Measurements from ENCODE around the gene CD79B. TPM values are rescaled to one million over a fixed set of nuclear protein-coding genes. Genes with fewer than 3 reads are reported as not detected.

The CD79B gene
- total and polyA plus RNA-seq, 7 experiments from 2014 or later = 11.8 to 44.9 (median 28.8) TPM

- no peaks in the 10 kb centered on the region for H3K9me3 ChIP-seq (ENCODE audit: control insufficient read depth in 2 of 3, low read length in 3 of 3)
- peak; percentile 10 for ATAC-seq
- DNase-seq = no peak
- no peaks in the 10 kb centered on the region for H3K9me3 Mint-ChIP-seq
- peaks cover 0 to 17% (median 5%) of the 10 kb centered on the region in 7 donors for H3K4me1 Mint-ChIP-seq
- no peaks in the 10 kb centered on the region for H3K4me1 ChIP-seq (ENCODE audit: control insufficient read depth in 2 of 2, insufficient read depth in 2 of 2, low read length in 2 of 2)
- ChIA-PET CTCF (no interaction called here), POLR2A (no interaction called here)
- no peak overlapping the region for H3K27ac ChIP-seq (ENCODE audit: low read depth, low read length)
- H3K4me3 Mint-ChIP-seq = peak overlapping the region in 1 of 10 donors; percentile 56
- intact Hi-C loops (cut with micrococcal nuclease) = no loop called here
- peak overlapping the region in 1 of 9 donors; percentile 25 for H3K27ac Mint-ChIP-seq
- no peaks in the 10 kb centered on the region for H3K36me3 Mint-ChIP-seq
- no peak overlapping the region for H3K4me3 ChIP-seq (ENCODE audit: low read length)
- no peaks in the 10 kb centered on the region for H3K27me3 ChIP-seq (ENCODE audit: control insufficient read depth in 2 of 2, insufficient read depth in 2 of 2, low read length in 2 of 2)
- peaks cover 0 to 21% (median 0%) of the 10 kb centered on the region in 5 donors for H3K27me3 Mint-ChIP-seq
- no peaks in the 10 kb centered on the region for H3K36me3 ChIP-seq (ENCODE audit: control insufficient read depth in 2 of 3, insufficient read depth in 3 of 3, low read length in 3 of 3)
Observed at GRCh38 chr17:63973930-63974593, 41.9 kb upstream of the CD79B start.

- no peak overlapping the region for H3K27ac Mint-ChIP-seq
- POLR2A ChIA-PET = no interaction called here
- CTCF ChIA-PET = no interaction called here
- Histone ChIP-seq H3K27ac (ENCODE audit: low read depth, low read length) (no peak overlapping the region), H3K27me3 (ENCODE audit: control insufficient read depth in 2 of 2, insufficient read depth in 2 of 2, low read length in 2 of 2) (no peaks in the 10 kb centered on the region), H3K36me3 (ENCODE audit: control insufficient read depth in 2 of 3, insufficient read depth in 3 of 3, low read length in 3 of 3) (no peaks in the 10 kb centered on the region), H3K9me3 (ENCODE audit: control insufficient read depth in 2 of 3, low read length in 3 of 3) (no peaks in the 10 kb centered on the region), H3K4me3 (ENCODE audit: low read length) (no peak overlapping the region), H3K4me1 (ENCODE audit: control insufficient read depth in 2 of 2, insufficient read depth in 2 of 2, low read length in 2 of 2) (no peaks in the 10 kb centered on the region)
- H3K36me3 Mint-ChIP-seq = no peaks in the 10 kb centered on the region
- H3K27me3 Mint-ChIP-seq = peaks cover 0 to 23% (median 0%) of the 10 kb centered on the region in 5 donors
- no peak overlapping the region for H3K4me3 Mint-ChIP-seq
- ATAC-seq (no peak), DNase-seq (no peak)
- no peaks in the 10 kb centered on the region for H3K9me3 Mint-ChIP-seq
- intact Hi-C loops (cut with micrococcal nuclease) = no loop called here
- peaks cover 3 to 20% (median 5%) of the 10 kb centered on the region in 7 donors for H3K4me1 Mint-ChIP-seq
Observed at GRCh38 chr17:63973247-63973646, 41.1 kb upstream of the CD79B start.

GRCh38 chr17:63972796-63973195, 40.7 kb upstream of the CD79B start, which contains the start of gene SCN4A:
Gene SCN4A, minus strand, starts transcription at chr17:63972918. Its CDS starts 77 bp downstream, at chr17:63972841.
- intact Hi-C loops (cut with micrococcal nuclease) = no loop called here
- Mint-ChIP-seq H3K9me3 (no peaks in the 10 kb centered on the region), H3K27ac (no peak within 1 kb of the TSS), H3K36me3 (no peaks in the 10 kb centered on the region), H3K27me3 (peaks cover 0 to 23% (median 0%) of the 10 kb centered on the region in 5 donors), H3K4me3 (no peak within 1 kb of the TSS), H3K4me1 (peaks cover 4 to 21% (median 6%) of the 10 kb centered on the region in 7 donors)
- Histone ChIP-seq H3K27me3 (ENCODE audit: control insufficient read depth in 2 of 2, insufficient read depth in 2 of 2, low read length in 2 of 2) (no peaks in the 10 kb centered on the region), H3K36me3 (ENCODE audit: control insufficient read depth in 2 of 3, insufficient read depth in 3 of 3, low read length in 3 of 3) (no peaks in the 10 kb centered on the region), H3K27ac (ENCODE audit: low read depth, low read length) (no peak within 1 kb of the TSS), H3K9me3 (ENCODE audit: control insufficient read depth in 2 of 3, low read length in 3 of 3) (no peaks in the 10 kb centered on the region), H3K4me1 (ENCODE audit: control insufficient read depth in 2 of 2, insufficient read depth in 2 of 2, low read length in 2 of 2) (no peaks in the 10 kb centered on the region), H3K4me3 (ENCODE audit: low read length) (no peak within 1 kb of the TSS)
- DNase-seq (no peak), ATAC-seq (no peak)
- CTCF ChIA-PET = no interaction called here
- POLR2A ChIA-PET = no interaction called here

GRCh38 chr17:63969278-63969677, 37.1 kb upstream of the CD79B start:
- Histone ChIP-seq H3K4me3 (ENCODE audit: low read length) (no peak overlapping the region), H3K27me3 (ENCODE audit: control insufficient read depth in 2 of 2, insufficient read depth in 2 of 2, low read length in 2 of 2) (no peaks in the 10 kb centered on the region), H3K4me1 (ENCODE audit: control insufficient read depth in 2 of 2, insufficient read depth in 2 of 2, low read length in 2 of 2) (peaks cover 9 to 14% of the 10 kb centered on the region in 2 donors), H3K27ac (ENCODE audit: low read depth, low read length) (no peak overlapping the region), H3K36me3 (ENCODE audit: control insufficient read depth in 2 of 3, insufficient read depth in 3 of 3, low read length in 3 of 3) (no peaks in the 10 kb centered on the region), H3K9me3 (ENCODE audit: control insufficient read depth in 2 of 3, low read length in 3 of 3) (no peaks in the 10 kb centered on the region)
- peak overlapping the region in 1 of 9 donors; percentile 33 for H3K27ac Mint-ChIP-seq
- peaks cover 0 to 7% (median 0%) of the 10 kb centered on the region in 5 donors for H3K27me3 Mint-ChIP-seq
- H3K9me3 Mint-ChIP-seq = no peaks in the 10 kb centered on the region
- intact Hi-C loops (cut with micrococcal nuclease) = no loop called here
- no peak overlapping the region for H3K4me3 Mint-ChIP-seq
- ATAC-seq (no peak), DNase-seq (no peak)
- H3K4me1 Mint-ChIP-seq = peaks cover 9 to 20% (median 14%) of the 10 kb centered on the region in 7 donors
- POLR2A ChIA-PET = interaction anchor here (0.7 kb wide), 1 partner anchor 11 kb away, joined by 7 read pairs; no protein-coding TSS in a partner anchor
- CTCF ChIA-PET = interaction anchor here (1.9 kb wide), 1 partner anchor 50 kb away, joined by 5 read pairs; no protein-coding TSS in a partner anchor
- H3K36me3 Mint-ChIP-seq = no peaks in the 10 kb centered on the region

- Mint-ChIP-seq H3K27me3 (peaks cover 0 to 7% (median 0%) of the 10 kb centered on the region in 5 donors), H3K27ac (no peak overlapping the region), H3K9me3 (no peaks in the 10 kb centered on the region), H3K4me3 (no peak overlapping the region), H3K4me1 (peaks cover 9 to 22% (median 14%) of the 10 kb centered on the region in 7 donors), H3K36me3 (no peaks in the 10 kb centered on the region)
- intact Hi-C loops (cut with micrococcal nuclease) = no loop called here
- Histone ChIP-seq H3K36me3 (ENCODE audit: control insufficient read depth in 2 of 3, insufficient read depth in 3 of 3, low read length in 3 of 3) (no peaks in the 10 kb centered on the region), H3K27ac (ENCODE audit: low read depth, low read length) (no peak overlapping the region), H3K4me1 (ENCODE audit: control insufficient read depth in 2 of 2, insufficient read depth in 2 of 2, low read length in 2 of 2) (peaks cover 9 to 14% of the 10 kb centered on the region in 2 donors), H3K27me3 (ENCODE audit: control insufficient read depth in 2 of 2, insufficient read depth in 2 of 2, low read length in 2 of 2) (no peaks in the 10 kb centered on the region), H3K4me3 (ENCODE audit: low read length) (no peak overlapping the region), H3K9me3 (ENCODE audit: control insufficient read depth in 2 of 3, low read length in 3 of 3) (no peaks in the 10 kb centered on the region)
- ATAC-seq = no peak
- POLR2A ChIA-PET = interaction anchor here (0.6 to 1.0 kb wide), 2 partner anchors 15 to 100 kb away, joined by 3 to 5 read pairs; no protein-coding TSS in a partner anchor
- CTCF ChIA-PET = interaction anchor here (0.8 to 1.9 kb wide), 3 partner anchors 30 to 48 kb away, joined by 3 to 5 read pairs (median 3); no protein-coding TSS in a partner anchor
- no peak for DNase-seq
Observed at GRCh38 chr17:63967953-63968352, 35.8 kb upstream of the CD79B start.

GRCh38 chr17:63966646-63967264, 34.6 kb upstream of the CD79B start:
- intact Hi-C loops (cut with micrococcal nuclease) = no loop called here
- no peaks in the 10 kb centered on the region for H3K36me3 ChIP-seq (ENCODE audit: control insufficient read depth in 2 of 3, insufficient read depth in 3 of 3, low read length in 3 of 3)
- POLR2A ChIA-PET = interaction anchor here (0.7 kb wide), 1 partner anchor 484 kb away, joined by 3 read pairs; no protein-coding TSS in a partner anchor
- H3K4me3 ChIP-seq (ENCODE audit: low read length) = no peak overlapping the region
- no peak overlapping the region for H3K27ac ChIP-seq (ENCODE audit: low read depth, low read length)
- CTCF ChIA-PET = interaction anchor here (0.5 to 1.3 kb wide), 4 partner anchors 16 to 62 kb away, joined by 3 to 5 read pairs (median 3); partner anchors contain the start of gene ICAM2
- H3K9me3 Mint-ChIP-seq = no peaks in the 10 kb centered on the region
- H3K27me3 Mint-ChIP-seq = peaks cover 0 to 7% (median 0%) of the 10 kb centered on the region in 5 donors
- H3K4me3 Mint-ChIP-seq = peak overlapping the region in 4 of 10 donors; percentile 0 to 38 (median 33)
- no peaks in the 10 kb centered on the region for H3K9me3 ChIP-seq (ENCODE audit: control insufficient read depth in 2 of 3, low read length in 3 of 3)
- H3K27me3 ChIP-seq (ENCODE audit: control insufficient read depth in 2 of 2, insufficient read depth in 2 of 2, low read length in 2 of 2) = no peaks in the 10 kb centered on the region
- H3K4me1 ChIP-seq (ENCODE audit: control insufficient read depth in 2 of 2, insufficient read depth in 2 of 2, low read length in 2 of 2) = peaks cover 9 to 14% of the 10 kb centered on the region in 2 donors
- peaks cover 12 to 24% (median 15%) of the 10 kb centered on the region in 7 donors for H3K4me1 Mint-ChIP-seq
- no peaks in the 10 kb centered on the region for H3K36me3 Mint-ChIP-seq
- H3K27ac Mint-ChIP-seq = peak overlapping the region in 6 of 9 donors; percentile 3 to 56 (median 5)
- peak in 7 of 9 donors; percentile 37 to 75 (median 56) for DNase-seq
- peak; percentile 84 for ATAC-seq

Measured in naive thymus-derived CD4-positive, alpha-beta T cell (primary cell).